ENCODE measurements around the gene HCRTR1.

Gene HCRTR1

GRCh38 chr1:31600641-31601040 is 16.8 kb upstream of the HCRTR1 start:
- no peak for DNase-seq

DNA sequence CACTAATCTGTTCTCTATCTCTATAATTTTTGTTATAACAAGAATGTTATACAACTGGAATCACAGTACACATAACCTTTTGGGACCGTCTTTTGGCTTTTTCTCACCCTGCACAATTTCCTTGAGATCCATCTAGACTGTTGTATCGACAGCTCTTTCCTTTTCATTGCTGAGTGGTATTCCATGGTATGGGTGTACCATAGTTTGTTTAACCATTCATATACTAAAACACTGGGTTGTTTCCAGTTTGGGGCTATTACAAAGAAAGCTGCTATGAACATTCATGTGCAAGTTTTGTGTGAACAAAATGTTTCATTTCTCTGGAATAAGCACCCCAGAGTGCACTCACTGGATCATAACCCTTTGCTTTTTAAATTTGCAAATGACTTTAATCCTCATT is 15.4 kb upstream of the HCRTR1 start:
- no peak for DNase-seq

DNA sequence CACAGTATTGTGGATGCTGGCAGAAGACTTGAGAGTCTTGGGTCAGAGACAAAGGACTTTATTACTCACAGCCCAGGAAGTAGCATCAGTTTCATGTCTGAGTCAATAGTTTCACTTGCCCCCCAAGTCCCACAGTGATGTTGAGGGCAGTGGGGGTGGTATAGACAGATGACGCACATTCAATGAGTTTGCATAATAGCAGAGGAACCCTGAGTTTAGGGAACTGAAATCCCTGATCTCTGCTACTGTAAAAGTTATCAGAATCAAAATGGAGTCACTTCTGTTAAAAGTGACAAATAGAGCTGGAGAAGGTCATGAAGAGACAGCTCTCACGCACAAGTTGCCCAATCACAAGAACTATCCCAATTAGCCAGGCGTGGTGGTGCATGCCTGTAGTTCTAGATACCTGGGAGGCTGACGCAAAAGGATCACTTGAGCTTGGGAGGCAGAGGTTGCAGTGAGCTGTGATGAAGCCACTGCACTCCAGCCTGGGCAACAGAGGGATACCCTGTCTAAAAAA is 11.5 kb upstream of the HCRTR1 start:
- DNase-seq = no peak

- DNase-seq = no peak
These were observed 10.1 kb upstream of the HCRTR1 start for GRCh38 chr1:31607360-31607759.

GRCh38 chr1:31609514-31610118 is 7.9 kb upstream of the HCRTR1 start:
- no peak for DNase-seq

GRCh38 chr1:31614414-31615005 is 3.0 kb upstream of the HCRTR1 start:
- no peak for DNase-seq

DNA sequence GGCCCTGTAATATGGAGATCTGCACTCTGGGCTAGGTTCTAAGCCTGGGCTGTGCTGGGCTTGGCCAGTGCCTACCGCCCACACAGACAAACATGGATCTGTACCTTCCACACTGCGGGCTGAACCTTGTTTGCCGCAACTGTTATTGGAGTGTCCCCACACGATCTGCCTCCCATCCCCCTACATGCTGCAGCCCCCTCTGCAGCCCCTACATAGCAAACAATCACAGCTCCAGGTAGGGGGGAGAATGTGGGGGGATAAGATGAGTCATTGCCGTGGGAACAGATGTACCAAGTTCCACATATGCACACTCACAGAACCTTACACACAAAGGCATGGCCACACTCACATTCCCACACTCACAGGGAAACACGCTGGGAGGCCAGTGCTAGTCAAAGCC is 2.1 kb upstream of the HCRTR1 start:
- no peak for DNase-seq

GRCh38 chr1:31615939-31616338 is 1.6 kb upstream of the HCRTR1 start:
- DNase-seq = no peak

- no peak for DNase-seq
These were observed 642 bp downstream of the HCRTR1 start for GRCh38 chr1:31617916-31618746.

- no peak for DNase-seq
These were observed 1.7 kb downstream of the HCRTR1 start for GRCh38 chr1:31618916-31619846.

GRCh38 chr1:31620631-31621497 is 3.4 kb downstream of the HCRTR1 start:
- DNase-seq = no peak

DNA sequence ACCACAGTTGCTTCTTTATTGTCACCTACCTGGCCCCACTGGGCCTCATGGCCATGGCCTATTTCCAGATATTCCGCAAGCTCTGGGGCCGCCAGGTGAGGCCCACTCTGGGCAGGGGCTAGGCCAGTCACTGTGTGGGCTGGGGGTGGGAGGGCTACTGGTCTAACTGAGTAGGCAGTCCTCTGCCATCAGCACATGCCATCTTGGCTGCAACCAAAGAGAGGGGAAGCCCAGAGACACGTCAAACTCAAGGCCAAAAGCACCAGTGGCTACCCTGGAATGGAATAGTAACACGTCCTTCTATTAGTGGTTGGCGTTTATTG is 4.0 kb downstream of the HCRTR1 start:
- no peak for DNase-seq

DNA sequence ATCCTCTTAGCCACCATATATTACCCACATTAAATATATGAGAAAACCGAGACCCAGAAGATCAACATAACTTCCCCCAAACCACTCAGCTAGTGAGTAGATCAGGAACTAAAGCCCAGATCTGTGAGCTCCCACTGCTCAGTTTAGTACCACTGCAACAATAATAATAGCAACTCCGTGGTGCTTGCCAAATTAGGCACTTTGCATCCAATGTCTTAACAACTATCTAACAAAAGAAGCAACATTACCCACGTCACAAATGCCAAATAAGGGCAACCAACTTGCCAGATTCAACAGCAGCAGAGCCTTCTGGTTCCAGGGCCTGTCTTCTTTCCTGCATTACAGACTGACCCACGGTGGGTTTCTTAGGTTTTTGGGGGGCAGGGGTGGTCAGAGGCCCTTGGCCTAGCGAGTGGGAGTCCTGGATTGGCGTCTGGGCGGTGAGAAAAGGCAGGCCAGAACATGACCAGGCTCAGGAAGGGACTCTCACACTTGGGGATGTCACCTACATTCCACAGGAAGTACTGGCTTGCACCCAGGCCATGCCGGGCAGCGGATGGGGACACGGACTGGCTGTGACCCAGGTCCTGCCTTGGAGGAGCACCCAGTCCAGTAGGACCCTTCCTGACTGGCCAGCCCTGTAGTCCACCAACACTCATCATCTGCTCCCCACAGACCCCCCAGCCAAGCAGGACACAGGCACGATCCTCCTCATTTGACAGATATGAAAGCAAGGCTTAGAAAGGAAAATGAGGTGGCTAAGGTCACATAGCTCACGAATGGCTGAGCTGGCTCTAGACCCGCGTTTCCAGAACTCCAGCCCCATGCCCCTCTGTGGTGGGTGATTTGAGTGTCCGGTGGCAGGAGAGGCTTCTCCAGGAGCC is 4.6 kb downstream of the HCRTR1 start:
- no peak for DNase-seq

- DNase-seq = no peak
These were observed 5.9 kb downstream of the HCRTR1 start for GRCh38 chr1:31623365-31623764.

- DNase-seq = no peak
These were observed 6.8 kb downstream of the HCRTR1 start for GRCh38 chr1:31624309-31624708.

- DNase-seq = no peak
These were observed 7.4 kb downstream of the HCRTR1 start for GRCh38 chr1:31624731-31625514.

GRCh38 chr1:31625561-31626222 is 8.2 kb downstream of the HCRTR1 start:
- DNase-seq = no peak

DNA sequence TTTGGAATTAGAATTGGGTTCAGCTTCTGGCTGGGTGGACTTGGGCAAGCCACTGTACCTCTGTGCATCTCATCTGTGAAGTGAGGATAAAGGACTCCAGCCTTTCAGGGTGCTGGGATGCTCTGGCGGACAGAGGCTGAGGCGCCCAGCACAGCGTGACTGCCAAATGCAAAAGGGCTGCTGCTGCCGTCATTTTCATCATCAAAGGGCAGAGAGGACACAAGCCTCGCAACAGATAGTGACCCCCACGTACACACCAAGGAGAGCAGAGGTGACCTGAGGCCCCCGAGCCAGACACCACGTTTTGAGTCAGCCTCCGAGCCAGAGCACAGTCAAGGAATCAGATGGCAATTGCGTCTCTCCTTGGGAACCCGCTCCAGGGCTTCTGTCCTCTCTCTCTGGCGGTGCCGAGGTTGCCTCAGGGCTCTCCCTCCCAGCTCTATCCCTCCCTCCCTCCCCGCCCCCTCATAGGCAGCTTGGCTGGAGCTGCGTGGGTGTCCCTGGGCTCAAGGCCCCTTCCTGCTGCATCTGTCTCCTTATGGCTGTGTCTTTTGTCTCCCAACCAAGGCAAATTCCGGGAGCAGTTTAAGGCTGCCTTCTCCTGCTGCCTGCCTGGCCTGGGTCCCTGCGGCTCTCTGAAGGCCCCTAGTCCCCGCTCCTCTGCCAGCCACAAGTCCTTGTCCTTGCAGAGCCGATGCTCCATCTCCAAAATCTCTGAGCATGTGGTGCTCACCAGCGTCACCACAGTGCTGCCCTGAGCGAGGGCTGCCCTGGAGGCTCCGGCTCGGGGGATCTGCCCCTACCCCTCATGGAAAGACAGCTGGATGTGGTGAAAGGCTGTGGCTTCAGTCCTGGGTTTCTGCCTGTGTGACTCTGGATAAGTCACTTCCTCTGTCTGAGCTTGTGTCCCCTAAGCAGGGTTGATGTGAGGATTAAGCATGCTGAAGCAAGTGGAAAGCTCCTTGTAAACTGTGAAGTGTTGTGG is 9.0 kb downstream of the HCRTR1 start:
- DNase-seq = no peak

Measured in NCI-H748 treated with DMSO at 0.1 percent for 48 hours (cell line).